NCI-H69 (cell line): ENCODE data around the gene FILIP1.

Experiments used
- DNase-seq: peaks from one replicate; lab custom pipeline; 2025; lab: John Stamatoyannopoulos, UW

Gene FILIP1

DNA sequence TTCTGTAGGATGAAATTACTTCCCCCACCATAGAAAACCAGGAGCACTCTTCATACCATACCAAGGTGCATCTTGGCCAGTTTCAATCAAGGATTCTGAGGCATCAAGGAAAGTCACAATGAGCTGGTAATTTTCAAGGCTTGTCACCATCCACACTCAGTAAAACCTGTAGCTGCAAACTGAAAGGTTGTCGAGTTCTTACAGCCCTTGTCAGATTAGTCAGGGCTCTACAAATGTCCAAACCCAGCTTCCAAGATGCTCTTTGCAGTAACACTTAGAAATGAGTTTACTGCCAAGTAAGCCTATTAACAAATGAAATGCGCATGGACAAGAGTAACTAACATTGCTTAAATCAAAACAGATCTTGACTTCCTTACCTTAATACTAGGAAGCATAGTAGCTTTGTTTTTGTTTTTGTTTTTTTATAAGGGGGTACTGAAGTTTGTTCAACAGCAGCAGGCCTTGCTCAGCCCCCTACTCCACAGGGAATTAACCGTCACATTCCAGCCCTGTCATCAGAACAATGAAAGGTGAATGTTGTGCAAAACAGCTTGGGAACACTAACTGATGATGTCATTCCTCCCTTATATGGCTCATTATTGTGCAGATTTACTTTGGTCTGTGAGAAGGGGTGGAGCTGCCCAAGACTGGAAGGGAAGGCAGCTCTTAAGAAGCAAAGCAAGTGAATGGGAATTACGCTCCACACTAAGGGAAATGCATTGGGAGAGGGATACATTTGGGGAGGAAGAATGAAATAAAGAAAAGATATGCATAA, 159.1 kb downstream of the FILIP1 start:
- DNase-seq: peak; percentile 96

DNA sequence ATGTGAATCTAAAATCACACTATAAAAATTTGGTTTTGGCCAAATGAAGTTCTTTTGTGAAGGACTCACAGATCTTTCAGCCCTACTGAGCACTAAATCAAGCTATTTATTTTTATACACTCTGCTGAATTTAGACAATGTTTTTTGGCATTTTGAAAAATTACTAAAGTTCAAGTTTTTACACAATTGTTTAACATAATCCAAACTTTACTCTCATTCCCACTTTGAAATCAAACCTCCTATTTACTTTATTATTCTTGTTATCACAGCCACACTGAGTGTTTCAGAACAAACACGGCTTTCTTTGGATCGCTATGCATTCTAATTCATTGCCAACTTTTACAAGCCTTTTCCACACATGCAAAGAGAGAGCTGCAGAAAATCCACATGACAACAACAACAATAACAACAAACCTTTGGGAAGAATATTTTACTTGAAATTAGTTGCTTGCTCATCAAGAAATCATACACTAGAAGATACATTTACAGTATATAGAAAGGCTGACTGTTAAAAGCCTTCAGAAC, 159.9 kb downstream of the FILIP1 start:
- DNase-seq: no peak

DNA sequence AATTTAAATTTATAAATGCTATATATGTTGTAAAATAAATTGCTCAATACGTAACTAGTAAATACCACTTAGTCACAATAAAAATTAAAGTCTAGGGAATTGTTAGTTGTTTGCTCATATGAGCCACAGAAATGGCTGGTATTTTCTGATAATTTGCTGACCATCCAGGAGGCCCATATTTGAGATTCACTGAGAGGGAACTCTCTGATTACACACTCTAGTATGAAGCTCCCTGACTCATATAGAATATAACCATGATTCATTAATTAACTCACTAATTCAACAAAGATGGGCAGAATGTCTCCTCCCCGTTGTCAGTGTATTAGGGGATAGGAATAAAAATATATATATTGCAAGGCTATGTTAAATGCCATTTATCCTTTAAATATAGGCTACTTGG, 162.4 kb downstream of the FILIP1 start:
- no peak for DNase-seq

DNA sequence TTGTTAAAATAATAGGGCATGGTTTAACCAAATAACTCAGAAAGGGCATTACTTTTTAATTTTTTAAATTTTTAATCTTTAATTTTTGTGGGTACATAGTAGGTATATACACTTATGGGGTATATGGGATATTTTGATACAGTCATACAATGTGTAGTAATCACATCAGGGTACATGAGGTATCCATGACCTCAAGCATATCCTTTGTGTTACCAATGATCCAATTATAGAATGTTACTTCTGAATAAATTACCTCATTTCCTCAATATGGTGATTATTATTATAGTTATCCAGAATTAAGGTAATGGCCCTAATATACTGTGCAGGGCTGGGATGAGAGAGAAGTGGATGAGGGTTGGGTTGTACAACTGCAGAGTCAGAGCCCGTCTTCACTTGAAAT, 163.9 kb downstream of the FILIP1 start:
- no peak for DNase-seq

DNA sequence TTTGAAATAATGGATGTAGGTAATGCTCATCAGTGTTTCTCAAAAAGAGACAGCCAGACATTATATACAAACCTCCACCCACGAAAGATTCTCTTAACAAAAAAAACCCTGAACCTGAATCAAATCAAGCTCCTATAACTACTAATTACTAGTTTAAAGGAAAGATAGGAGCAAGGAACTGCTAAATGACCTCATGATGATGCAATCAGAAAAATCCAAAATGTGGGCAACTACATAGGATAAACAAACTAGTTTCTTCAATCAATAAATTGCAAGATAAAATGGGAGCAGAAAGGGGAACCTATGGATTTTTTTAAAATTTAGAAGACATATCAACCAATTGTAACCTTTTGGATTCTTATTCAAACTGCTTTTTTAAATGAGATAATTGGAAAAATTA, 165.8 kb downstream of the FILIP1 start:
- no peak for DNase-seq

DNA sequence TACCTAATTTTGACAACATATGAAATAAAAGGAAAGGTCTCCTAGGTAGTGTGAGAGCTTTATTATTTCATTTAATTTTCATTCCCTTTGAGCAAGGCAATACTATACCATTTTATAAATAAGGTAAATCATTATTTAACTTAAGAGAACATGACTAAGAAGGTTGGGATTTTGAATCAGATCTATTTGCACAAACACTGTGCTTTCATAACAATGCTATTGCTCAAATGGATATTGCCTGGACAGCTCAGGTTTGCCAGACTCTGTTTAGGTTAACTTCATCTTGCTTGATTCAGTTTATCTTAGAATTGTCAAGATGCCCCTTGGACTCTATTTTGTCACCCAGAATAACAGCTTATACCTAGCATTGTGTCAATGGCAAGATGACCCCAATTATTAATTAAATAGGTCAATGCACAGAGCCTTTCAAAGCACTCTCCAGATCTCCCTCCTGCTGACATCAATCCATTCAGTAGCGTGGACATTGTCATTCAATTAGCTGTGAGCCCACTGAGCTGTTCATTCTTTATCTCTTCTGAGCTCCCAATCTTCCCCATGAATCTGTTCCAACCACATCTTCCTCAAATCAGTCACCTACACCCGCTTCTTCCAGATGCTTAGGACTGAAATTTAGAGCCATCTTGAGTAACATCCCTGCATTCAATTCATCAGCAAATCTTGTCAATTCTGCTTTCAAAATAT, 166.9 kb downstream of the FILIP1 start:
- peak; percentile 20 for DNase-seq

DNA sequence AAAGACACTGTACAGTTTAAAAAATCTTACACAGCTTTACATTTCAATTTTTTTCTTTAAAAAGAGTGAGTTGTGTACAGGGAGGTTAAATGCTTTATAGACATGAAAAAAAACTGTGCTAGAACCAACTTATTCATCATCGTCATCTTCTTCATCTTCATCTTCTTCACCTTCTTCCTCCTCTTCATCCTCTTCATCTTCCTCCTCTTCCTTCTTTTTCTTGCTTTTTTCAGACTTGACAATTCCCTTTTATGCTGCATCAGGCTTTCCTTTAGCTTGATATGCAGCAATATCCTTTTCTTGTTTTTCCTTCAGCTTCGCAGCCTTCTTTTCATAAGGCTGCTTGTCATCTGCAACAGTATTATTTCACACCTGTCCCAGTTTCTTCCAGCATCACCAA, 174.7 kb downstream of the FILIP1 start:
- DNase-seq: no peak

DNA sequence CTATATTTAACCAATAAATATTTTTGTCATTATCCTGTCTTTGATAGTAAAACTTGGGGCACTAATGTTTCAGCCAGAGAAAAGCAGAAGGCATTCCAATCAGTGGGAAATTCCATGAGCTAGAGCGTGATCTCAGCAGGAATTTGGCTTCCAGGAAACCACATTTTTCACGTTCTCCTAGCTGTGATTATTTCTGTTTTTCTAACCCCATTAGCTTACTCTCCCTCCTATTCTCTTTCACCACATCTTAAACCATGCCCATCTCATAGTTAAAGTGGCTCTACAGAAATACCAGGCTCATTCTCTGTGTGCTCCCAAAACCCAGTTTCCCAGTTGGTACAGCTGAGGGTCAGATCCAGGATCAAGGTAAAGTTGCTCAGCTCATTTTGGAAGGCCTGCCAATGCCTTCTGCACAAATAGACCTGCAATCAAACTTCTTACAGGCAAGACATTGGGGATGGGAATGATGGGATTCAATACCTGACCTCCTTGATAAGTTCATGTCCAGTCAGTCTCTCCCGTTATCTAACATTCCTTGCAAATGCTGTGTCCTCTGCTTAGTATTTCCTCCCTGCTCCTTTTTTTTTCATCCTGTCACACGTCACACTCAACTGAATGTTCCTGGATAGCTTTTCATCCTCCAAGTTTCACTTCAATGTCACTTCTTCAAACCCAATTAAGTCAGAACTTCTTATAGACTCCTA, 175.9 kb downstream of the FILIP1 start:
- no peak for DNase-seq

DNA sequence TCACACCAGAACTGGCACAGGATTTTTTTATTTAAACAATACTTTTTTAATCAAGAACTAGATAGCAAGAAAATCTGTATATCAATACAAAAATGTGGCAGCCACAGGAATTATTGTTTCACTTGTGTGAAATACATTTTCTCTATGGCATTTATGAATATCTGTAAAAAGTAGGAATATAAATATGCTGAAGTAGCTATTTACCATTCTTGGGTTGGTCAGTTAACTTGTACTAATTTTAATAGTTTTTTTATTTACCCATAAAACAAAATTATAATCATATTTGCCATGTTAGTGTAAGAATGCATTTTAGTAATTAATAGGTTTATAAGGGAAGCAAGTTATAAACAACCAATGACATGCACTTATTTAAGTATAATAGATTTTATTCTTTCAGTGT, 177.6 kb downstream of the FILIP1 start:
- no peak for DNase-seq

DNA sequence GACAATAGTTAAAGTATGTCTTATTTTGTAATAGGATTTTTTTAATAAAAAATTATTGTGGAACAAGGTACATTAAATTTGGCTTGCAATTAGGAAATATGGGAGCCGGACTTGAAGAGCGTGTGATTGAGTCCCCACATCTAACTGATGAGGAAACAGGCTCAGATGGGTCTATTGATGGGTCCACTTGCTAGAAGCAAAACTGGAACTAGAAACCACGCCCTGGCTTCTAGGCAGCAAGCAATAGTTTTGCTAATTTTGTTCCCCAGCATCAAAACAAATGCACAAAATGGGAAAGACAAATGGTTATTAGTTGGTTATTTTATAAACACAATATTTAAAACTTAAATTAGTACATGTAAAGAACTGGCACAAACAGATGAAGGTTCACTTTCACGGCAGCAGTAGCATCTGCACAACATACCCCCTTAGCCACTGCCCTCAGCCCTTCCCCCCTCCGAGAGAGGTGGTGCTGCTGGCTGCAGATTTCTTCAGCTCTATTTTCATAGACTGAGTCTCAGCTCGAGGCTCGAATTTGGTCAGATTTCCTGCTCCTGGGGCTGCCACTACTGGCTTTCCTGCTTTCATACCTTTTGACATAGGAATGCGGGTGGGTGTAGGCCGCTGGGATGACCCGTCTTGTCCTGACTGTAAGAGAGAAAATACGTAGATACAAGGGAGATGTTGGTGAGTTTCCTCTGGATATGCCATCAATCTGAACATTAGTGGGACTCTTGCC, 185.2 kb downstream of the FILIP1 start:
- DNase-seq: no peak

DNA sequence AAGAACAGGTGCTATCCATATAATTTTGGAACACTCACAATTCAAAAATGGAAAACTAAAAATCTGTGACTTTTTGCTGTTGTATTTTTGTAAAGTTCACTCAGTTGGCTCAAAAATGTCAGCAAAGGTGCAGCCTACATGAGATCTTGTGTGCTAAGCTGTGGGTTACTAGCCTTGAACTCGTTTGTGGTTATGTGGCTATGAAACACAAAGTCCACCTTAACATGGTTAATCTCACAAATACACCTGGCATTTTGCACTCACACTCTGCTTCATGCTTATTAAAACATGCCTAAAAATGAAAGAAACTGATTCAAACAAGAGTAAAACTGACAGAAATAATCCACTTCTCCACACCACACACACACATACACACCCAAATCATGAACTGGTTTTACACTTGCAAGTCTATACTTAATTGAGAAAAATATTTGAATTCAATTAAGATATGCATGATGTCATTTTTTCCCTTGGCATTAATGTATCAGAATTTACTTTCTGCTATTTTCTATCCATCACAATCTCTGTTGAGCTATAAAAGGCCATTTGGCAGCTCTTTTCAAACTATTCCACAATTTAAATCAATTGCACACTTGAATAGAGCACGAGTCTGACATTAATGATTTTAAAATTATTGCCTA, 186.1 kb downstream of the FILIP1 start:
- no peak for DNase-seq

DNA sequence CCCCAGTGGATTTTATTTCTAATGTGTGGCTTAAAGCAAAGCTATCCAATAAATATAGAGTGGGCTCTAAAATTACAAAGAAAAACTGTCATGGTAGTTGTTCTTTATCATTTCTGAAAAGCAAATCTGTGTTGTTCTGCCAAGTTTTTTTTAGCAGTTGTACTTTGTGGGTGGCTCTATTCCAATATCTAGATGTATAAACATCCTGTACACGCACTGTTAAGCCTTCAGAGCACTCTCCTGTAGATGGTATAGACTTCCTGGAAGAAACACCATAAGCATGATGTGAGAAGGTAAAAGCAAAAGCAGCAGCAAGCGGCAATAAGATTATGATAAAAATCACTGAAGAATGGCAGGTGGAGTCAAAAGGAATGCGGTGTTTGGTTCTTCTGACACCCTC, 187.5 kb downstream of the FILIP1 start:
- no peak for DNase-seq

DNA sequence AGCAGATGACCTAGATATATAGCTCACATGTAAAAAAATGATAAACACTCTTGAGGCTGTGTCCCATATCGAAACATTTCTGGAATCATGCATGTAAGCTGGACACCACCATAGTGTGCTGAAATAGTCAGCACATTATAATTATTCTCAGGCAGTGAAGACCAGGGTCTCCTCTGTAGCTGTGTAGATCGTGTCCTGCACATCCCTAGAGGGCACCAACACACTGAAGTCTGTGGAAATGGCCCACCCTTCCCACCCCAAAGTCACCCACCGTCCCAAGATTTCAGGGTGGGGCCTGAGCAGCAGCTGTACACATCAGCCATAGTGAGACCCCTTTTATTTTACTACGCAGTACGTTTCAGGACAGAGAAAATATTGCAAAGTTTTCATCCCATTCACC, 188.0 kb downstream of the FILIP1 start:
- no peak for DNase-seq

DNA sequence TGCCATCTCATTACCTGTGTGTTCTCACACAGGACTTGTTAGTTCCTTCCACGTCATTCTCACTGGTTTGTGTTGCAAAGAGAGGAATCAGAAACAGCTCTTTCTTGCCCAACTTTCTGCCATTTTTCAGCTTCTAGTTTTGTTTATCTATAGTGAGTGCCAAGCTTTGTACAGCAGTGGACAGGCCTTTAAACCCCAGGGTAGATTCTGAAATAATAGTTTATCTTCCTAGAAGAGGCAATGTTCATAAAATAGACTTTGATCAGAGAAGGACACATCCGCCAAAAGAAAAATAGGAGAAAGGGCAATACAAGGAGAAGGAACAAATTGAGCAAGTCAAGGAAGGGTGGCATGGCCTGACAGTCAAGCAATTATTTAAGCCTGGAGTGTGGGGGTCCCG, 191.3 kb downstream of the FILIP1 start:
- no peak for DNase-seq

DNA sequence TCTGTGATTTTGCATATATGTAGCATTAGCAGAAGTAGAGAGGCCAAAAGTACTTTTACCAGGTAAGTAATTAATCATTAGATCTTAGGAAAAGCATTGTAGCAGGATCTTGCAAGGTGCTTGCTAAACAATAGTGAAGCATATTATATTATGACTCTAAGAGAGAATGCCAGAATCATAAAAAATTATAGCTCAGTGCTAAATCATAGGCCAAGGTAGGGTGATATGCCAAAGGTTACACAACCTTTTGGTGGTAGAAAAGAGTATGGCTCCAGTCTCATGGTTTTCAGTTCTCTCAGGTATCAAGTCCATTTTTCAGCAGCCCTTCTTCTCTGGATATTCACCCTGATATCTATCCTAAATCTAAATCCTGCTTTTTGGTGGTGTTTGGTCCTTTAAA, 192.1 kb downstream of the FILIP1 start:
- DNase-seq: no peak

DNA sequence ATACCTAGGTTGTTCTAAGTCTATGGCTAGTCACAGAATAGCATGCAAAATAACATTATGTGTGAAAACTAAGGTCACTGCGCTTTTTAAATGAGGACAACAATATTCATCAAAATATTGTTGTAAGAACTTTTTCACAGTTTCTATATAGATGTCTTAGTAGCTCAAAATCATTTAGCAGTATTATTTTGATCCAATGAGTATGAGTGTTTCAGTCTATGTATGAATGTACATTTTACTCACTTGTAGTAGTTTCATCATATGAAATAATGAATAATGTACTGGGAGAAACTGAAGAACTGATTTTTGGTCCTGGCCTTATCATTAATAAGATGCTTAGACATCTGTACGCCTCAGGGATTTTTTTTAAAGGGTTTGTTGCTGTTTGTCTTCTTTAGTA, 192.5 kb downstream of the FILIP1 start:
- DNase-seq: no peak

DNA sequence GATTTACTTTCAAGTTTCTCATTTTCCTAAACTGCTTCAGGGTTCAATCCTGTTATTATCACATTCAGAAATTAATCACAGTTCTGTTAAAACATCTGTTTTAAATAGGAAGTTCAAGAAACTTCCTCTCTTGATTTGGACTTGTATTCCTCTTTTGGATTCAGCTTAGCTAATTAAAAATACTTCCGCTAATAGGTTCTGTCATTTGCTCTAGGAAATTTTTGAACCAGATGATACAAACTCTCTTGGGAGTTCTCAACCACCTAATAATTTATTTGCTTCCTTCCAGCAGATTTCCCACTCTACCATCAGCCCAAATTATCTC, 193.1 kb downstream of the FILIP1 start:
- DNase-seq: no peak

DNA sequence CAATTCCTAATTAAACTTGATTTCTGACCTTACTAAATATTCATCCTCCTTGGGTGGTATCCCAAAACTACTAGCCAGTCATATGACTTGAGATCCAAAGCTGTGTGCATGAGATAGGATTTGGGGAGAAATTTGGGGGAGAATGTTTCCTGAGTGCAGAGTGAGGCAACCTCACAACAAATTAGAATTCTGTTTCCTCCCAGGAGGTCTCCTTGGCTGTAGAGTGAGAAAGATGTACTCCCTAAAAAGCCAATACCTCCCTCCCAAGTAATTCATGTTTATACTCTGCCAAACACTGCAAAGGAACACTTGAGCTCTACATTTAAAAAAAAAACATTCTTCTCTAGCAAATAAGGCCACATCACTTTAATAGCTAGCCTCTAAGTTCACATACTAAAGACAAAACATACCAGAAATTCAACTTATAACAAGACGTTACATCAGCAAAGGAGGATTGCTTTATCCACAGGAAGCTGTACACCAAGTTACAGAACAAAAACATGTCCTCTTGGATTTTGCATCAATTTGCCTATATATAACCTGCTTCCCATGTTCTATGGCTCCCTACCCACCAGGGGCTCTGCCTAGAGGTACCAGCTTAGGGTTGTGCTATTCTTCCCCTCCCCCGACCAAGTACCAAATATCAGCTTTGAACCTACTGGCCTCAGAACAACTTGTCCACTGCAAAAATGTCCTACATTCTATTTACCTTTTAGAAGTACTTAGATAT, 193.6 kb downstream of the FILIP1 start:
- no peak for DNase-seq

DNA sequence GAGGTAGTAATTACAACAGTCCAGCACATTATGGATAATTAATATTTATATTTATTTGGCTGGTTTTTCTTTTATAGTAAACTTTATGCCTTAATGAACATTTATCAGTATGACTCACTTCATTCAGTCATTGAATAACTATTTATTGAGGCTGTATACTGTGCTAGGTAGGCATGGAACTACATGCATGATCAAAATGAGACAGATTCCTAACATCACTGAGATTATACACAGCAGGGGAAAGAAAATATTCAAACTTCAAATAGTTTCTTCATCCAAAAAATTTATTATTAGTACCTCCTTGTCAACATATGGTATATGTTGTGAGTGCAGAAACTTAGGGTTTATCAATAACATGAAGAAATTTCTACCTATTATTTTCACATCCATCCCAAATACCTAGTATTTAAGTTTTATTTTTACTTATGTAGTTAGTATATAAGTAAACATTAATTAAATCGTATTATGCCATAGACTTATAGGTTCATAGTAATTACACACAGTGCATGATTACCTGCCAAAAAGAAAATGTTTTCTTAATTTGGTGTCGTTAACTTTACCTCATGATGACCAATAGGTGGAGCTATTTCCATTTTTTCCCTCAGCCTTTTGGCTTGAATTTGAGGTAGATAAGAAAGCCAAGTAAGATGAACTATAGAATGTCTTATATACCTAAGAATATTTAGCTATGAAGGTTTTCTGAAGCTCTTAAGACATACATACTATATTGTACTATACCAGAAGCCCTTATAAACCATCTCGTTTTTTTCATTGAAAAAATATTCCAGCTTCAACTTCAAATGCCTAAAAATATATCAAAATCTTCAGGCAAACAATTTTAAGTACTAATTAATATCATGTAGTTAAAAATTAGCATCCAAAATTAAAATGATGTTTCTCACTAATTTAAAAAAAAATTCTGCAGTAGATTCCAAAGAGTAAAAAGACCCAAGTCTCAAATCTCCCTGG, 196.5 kb downstream of the FILIP1 start:
- peak; percentile 78 for DNase-seq

DNA sequence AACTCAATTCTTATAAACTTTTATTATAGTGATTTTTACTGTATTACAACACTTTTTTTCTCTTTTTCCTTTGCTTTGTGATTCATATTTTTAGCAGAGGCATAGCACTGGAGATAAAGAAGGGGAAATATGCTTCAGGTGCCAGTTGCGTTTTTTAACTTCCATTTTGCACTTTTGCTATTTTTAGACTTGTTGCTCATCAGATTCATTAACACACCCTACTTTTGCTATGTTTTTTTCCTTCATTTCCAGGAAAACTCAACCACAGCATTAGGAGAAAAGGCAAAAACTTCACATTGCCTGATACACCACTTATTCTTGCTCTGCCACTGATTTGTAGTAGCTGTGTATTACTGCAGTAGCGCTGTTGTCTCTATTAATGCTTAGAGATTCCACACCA, 201.0 kb downstream of the FILIP1 start:
- DNase-seq: no peak
